SU-DHL-6 (cell line): Measurements from ENCODE around the gene DLX6.

Source experiments
- H2AFZ ChIP-seq: fragments of 200-600 bp; sonication (generic); 2 replicates; pipeline ENCODE4 v1.6.1; 2014; ENCODE audit warnings: low read depth, mild to moderate bottlenecking, moderate library complexity, mixed read lengths, antibody characterized with exemption, low read length; ENCODE audit not compliant: severe bottlenecking
- H3F3A ChIP-seq: fragments of 200-600 bp; shearing (Covaris generic); 2 replicates; pipeline ENCODE4 v1.6.0; 2016; ENCODE audit warnings: antibody characterized with exemption, mild to moderate bottlenecking; ENCODE audit not compliant: insufficient read depth
- H3K27ac ChIP-seq: fragments of 200-600 bp; sonication (generic); 2 replicates; pipeline ENCODE4 v1.5.1; 2016; ENCODE audit warnings: low read depth, mild to moderate bottlenecking, low read length, moderate library complexity, mixed read lengths
- H3K27me3 ChIP-seq: fragments of 200-600 bp; sonication (generic), shearing (Covaris generic); 2 replicates; pipeline ENCODE4 v1.6.0; 2014; ENCODE audit warnings: mild to moderate bottlenecking, low read length
- H3K36me3 ChIP-seq: fragments of 200-600 bp; sonication (generic); 2 replicates; pipeline ENCODE4 v1.6.1; 2014; ENCODE audit warnings: mild to moderate bottlenecking, low read length, mixed read lengths
- H3K4me2 ChIP-seq: fragments of 300-600, 200-600 bp; shearing (Covaris generic), sonication (generic); 2 replicates; pipeline ENCODE4 v1.6.0; 2014; ENCODE audit warnings: low read length, low read depth, mild to moderate bottlenecking; ENCODE audit not compliant: poor library complexity, severe bottlenecking
- H3K4me3 ChIP-seq: fragments of 200-600 bp; sonication (generic); 2 replicates; pipeline ENCODE4 v1.5.1; 2014; ENCODE audit warnings: antibody characterized with exemption, low read length, mild to moderate bottlenecking, mixed read lengths; ENCODE audit not compliant: insufficient read depth, poor library complexity, severe bottlenecking
- H3K79me2 ChIP-seq: fragments of 200-600 bp; sonication (generic); 2 replicates; pipeline ENCODE4 v1.6.1; 2014; ENCODE audit warnings: mild to moderate bottlenecking, low read length, moderate library complexity; ENCODE audit not compliant: insufficient read depth
- H3K9ac ChIP-seq: fragments of 200-600 bp; sonication (generic); 2 replicates; pipeline ENCODE4 v1.7.0; 2014; ENCODE audit warnings: mild to moderate bottlenecking, low read length
- H3K9me2 ChIP-seq: fragments of 200-600 bp; sonication (generic); replicated peaks from 2 replicates; pipeline ENCODE4 v1.6.1; 2014; ENCODE audit warnings: low read length; ENCODE audit not compliant: insufficient read depth
- H3K9me3 ChIP-seq: fragments of 200-600 bp; sonication (generic); 2 replicates; pipeline ENCODE4 v1.6.1; 2014; ENCODE audit warnings: low read length, mixed read lengths; ENCODE audit not compliant: insufficient read depth
- H4K20me1 ChIP-seq: fragments of 200-600 bp; sonication (generic); 2 replicates; pipeline ENCODE4 v1.6.1; 2014; ENCODE audit warnings: low read depth, mild to moderate bottlenecking, antibody characterized with exemption, low read length, moderate library complexity, mixed read lengths
- CTCF ChIP-seq: fragments of 200-600 bp; sonication (generic); IDR thresholded peaks from one replicate; pipeline ENCODE4 v1.5.1; 2017; ENCODE audit warnings: antibody characterized with exemption, mild to moderate bottlenecking, low read length, moderate library complexity; ENCODE audit not compliant: insufficient read depth, poor library complexity, severe bottlenecking
- EZH2phosphoT487 ChIP-seq: fragments of 200-600 bp; sonication (generic), shearing (Covaris generic); conservative IDR thresholded peaks from 2 replicates; pipeline ENCODE4 v1.6.1; 2018; ENCODE audit warnings: mild to moderate bottlenecking, antibody characterized with exemption, low read length, moderate library complexity, mixed read lengths

DLX6 gene

GRCh38 chr7:97004247-97005182 is 838 bp upstream of the DLX6 start:
- no peaks in the 10 kb centered on the region for H3K27me3 ChIP-seq
- H3F3A ChIP-seq = no peaks in the 10 kb centered on the region
- TF ChIP-seq CTCF = no peak
- TF ChIP-seq EZH2phosphoT487 = no peak
- H3K79me2 ChIP-seq = no peaks in the 10 kb centered on the region
- H3K4me2 ChIP-seq = no peak overlapping the region
- H3K9me2 ChIP-seq = no peaks in the 10 kb centered on the region
- H3K9ac ChIP-seq = no peak overlapping the region
- no peak overlapping the region for H3K27ac ChIP-seq
- no peaks in the 10 kb centered on the region for H3K36me3 ChIP-seq
- no peak overlapping the region for H3K4me3 ChIP-seq
- no peaks in the 10 kb centered on the region for H3K9me3 ChIP-seq
- H4K20me1 ChIP-seq = no peaks in the 10 kb centered on the region
- H2AFZ ChIP-seq = no peak overlapping the region

GRCh38 chr7:97006055-97006815 is 882 bp downstream of the DLX6 start:
- H2AFZ ChIP-seq = no peak overlapping the region
- H3K4me2 ChIP-seq = no peak overlapping the region
- no peaks in the 10 kb centered on the region for H4K20me1 ChIP-seq
- no peak overlapping the region for H3K9ac ChIP-seq
- no peak overlapping the region for H3K4me3 ChIP-seq
- H3K9me2 ChIP-seq = no peaks in the 10 kb centered on the region
- H3F3A ChIP-seq = no peaks in the 10 kb centered on the region
- no peaks in the 10 kb centered on the region for H3K36me3 ChIP-seq
- H3K79me2 ChIP-seq = no peaks in the 10 kb centered on the region
- H3K27me3 ChIP-seq = no peaks in the 10 kb centered on the region
- H3K27ac ChIP-seq = no peak overlapping the region
- TF ChIP-seq CTCF = no peak
- TF ChIP-seq EZH2phosphoT487 = no peak
- no peaks in the 10 kb centered on the region for H3K9me3 ChIP-seq

- Histone ChIP-seq H3K9me3 (no peaks in the 10 kb centered on the region), H3K27me3 (no peaks in the 10 kb centered on the region), H3K36me3 (no peaks in the 10 kb centered on the region), H3K4me3 (no peak overlapping the region), H3K9ac (no peak overlapping the region), H4K20me1 (no peaks in the 10 kb centered on the region), H2AFZ (no peak overlapping the region), H3F3A (no peaks in the 10 kb centered on the region), H3K4me2 (no peak overlapping the region), H3K27ac (no peak overlapping the region), H3K79me2 (no peaks in the 10 kb centered on the region), H3K9me2 (no peaks in the 10 kb centered on the region)
- TF ChIP-seq CTCF (no peak), EZH2phosphoT487 (no peak)
These were observed 1.6 kb downstream of the DLX6 start for GRCh38 chr7:97006816-97007582.
